ENCODE results near the gene CFAP74.

- no peak for TF ChIP-seq EZH2 (IDR thresholded peaks at IDR 0.05; ENCODE audit: borderline replicate concordance, low read depth, low read length, poor library complexity, severe bottlenecking)
- TF ChIP-seq CTCF (conservative IDR thresholded peaks at IDR 0.05; ENCODE audit: low read depth, low read length), result no peak
Measured at GRCh38 chr1:1908506-1908791, 95.1 kb downstream of the CFAP74 start.
